Activated CD4-positive, alpha-beta T cell treated with anti-CD3 and anti-CD28 coated beads for 36 hours (primary cell): Measurements from ENCODE around the gene TNFRSF14. TPM values are rescaled to one million over a fixed set of nuclear protein-coding genes. Genes with fewer than 3 reads are reported as not detected.

Experiments used
- ATAC-seq: fragments of 200-7000 bp; cut with Tn5 transposase; one replicate; pipeline ENCODE4 v1.10.0; 2021; ENCODE audit warnings: mild to moderate bottlenecking, moderate library complexity
- CTCF ChIA-PET: fragments of 350-600 bp; sonication (Branson Sonifier 250); formaldehyde crosslinking; loops from one replicate; lab custom pipeline; 2021; ENCODE audit warnings: antibody characterized with exemption; lab: Charles Lee
- POLR2A ChIA-PET: fragments of 350-600 bp; sonication (Branson Sonifier 250); formaldehyde crosslinking; loops from one replicate; lab custom pipeline; 2021; ENCODE audit warnings: antibody characterized with exemption, inconsistent platforms; lab: Charles Lee
- DNase-seq: peaks from one replicate; pipeline ENCODE4 v3.0.0-alpha.2; 2020
- H3K27ac Mint-ChIP-seq: one replicate; pipeline ENCODE4 v1.8.0; 2021; ENCODE audit warnings: mixed read lengths
- H3K27me3 Mint-ChIP-seq: one replicate; pipeline ENCODE4 v1.8.0; 2021; ENCODE audit warnings: mixed read lengths
- H3K36me3 Mint-ChIP-seq: one replicate; pipeline ENCODE4 v1.8.0; 2021; ENCODE audit warnings: low read depth, mixed read lengths
- H3K4me1 Mint-ChIP-seq: one replicate; pipeline ENCODE4 v1.8.0; 2021; ENCODE audit warnings: mixed read lengths
- H3K4me3 Mint-ChIP-seq: one replicate; pipeline ENCODE4 v1.8.0; 2021; ENCODE audit warnings: mild to moderate bottlenecking, moderate library complexity, mixed read lengths
- H3K9me3 Mint-ChIP-seq: one replicate; pipeline ENCODE4 v1.8.0; 2021; ENCODE audit warnings: low read depth, mixed read lengths
- intact Hi-C, 2 experiments: fragments of 100-400 bp; cut with DNase I in 1 of 2; cut with micrococcal nuclease in 1 of 2; formaldehyde crosslinking; loops; one replicate each; pipeline versions ENCODE4 v1.14.2 to v1.15.1; 2022 to 2024; cut with DNase I, micrococcal nuclease
- total RNA-seq, 2 experiments: library from RNA; stranded (reverse); gene quantifications; one replicate each; pipeline ENCODE4 v1.2.3, GENCODE V29; 2021

TNFRSF14 gene
- total RNA-seq, 2 experiments from 2014 or later = 135 to 145 TPM

- no peak for ATAC-seq
- Mint-ChIP-seq H3K4me1 (peaks cover 3% of the 10 kb centered on the region), H3K27me3 (no peaks in the 10 kb centered on the region), H3K9me3 (peaks cover 4% of the 10 kb centered on the region), H3K4me3 (no peak overlapping the region), H3K36me3 (no peaks in the 10 kb centered on the region), H3K27ac (no peak overlapping the region)
- intact Hi-C loops = no loop called here
- CTCF ChIA-PET = no interaction called here
- peak; percentile 3 for DNase-seq
- POLR2A ChIA-PET = no interaction called here
Measured at GRCh38 chr1:2595812-2596529, 39.8 kb downstream of the TNFRSF14 start.

- intact Hi-C loops = no loop called here
- peaks cover 4% of the 10 kb centered on the region for H3K9me3 Mint-ChIP-seq
- DNase-seq (peak; percentile 3), ATAC-seq (no peak)
- no peak overlapping the region for H3K27ac Mint-ChIP-seq
- POLR2A ChIA-PET = no interaction called here
- peaks cover 3% of the 10 kb centered on the region for H3K4me1 Mint-ChIP-seq
- H3K27me3 Mint-ChIP-seq = no peaks in the 10 kb centered on the region
- CTCF ChIA-PET = no interaction called here
- no peak overlapping the region for H3K4me3 Mint-ChIP-seq
- H3K36me3 Mint-ChIP-seq = no peaks in the 10 kb centered on the region
Measured at GRCh38 chr1:2596530-2597333, 40.6 kb downstream of the TNFRSF14 start.

DNA sequence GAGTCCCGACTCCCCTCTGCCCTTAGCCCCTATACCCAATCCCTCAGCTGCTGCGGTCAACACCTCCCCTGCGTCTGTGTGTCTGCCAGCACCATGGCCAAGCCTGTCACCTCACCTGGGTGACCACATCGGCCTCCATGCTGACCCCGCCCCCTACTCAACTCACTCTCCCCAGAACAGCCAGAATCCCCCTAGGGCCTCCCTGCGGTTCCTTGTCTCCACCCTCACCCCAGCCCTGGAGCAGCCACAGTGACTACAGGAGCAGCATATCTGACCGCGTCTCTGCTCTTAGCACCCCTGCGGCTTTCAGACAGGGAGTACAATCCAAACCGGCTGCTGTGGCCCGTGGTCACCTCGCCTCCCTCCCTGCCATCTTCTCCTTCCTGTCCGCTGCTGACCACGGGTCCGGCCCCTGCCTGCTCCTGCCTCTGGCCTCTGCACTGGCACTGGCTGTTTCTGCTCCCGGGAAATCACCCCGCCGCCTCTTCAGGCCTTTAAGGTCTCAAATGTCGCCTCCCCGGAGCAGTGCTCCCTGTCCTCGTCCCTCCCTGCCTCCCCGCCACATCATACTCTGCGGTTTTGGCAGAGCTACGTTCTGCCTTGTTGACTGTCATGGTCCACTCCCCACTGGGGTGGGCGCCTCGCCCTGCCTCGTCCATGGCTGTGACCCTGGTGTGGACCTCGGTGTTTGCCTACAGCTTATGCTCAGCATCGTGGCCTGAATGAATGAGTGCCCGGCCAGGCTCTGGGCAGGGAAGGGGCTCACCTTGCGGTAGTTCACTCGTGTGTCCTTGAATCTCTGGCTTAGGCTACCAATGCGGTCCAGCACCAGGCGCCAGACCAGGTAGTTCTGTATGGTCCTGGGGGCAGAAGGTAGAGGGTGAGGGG is 41.5 kb downstream of the TNFRSF14 start:
- DNase-seq = peak; percentile 5
- H3K4me3 Mint-ChIP-seq = no peak overlapping the region
- intact Hi-C loops = no loop called here
- peaks cover 4% of the 10 kb centered on the region for H3K9me3 Mint-ChIP-seq
- H3K36me3 Mint-ChIP-seq = no peaks in the 10 kb centered on the region
- no peak overlapping the region for H3K27ac Mint-ChIP-seq
- ChIA-PET CTCF (no interaction called here), POLR2A (no interaction called here)
- H3K27me3 Mint-ChIP-seq = no peaks in the 10 kb centered on the region
- H3K4me1 Mint-ChIP-seq = peaks cover 2% of the 10 kb centered on the region
- no peak for ATAC-seq

- H3K27me3 Mint-ChIP-seq = no peaks in the 10 kb centered on the region
- no peak overlapping the region for H3K4me3 Mint-ChIP-seq
- H3K9me3 Mint-ChIP-seq = peaks cover 4% of the 10 kb centered on the region
- ATAC-seq (no peak), DNase-seq (peak; percentile 3)
- no peak overlapping the region for H3K27ac Mint-ChIP-seq
- ChIA-PET CTCF (no interaction called here), POLR2A (no interaction called here)
- no peaks in the 10 kb centered on the region for H3K4me1 Mint-ChIP-seq
- intact Hi-C loops = no loop called here
- H3K36me3 Mint-ChIP-seq = no peaks in the 10 kb centered on the region
Measured at GRCh38 chr1:2598329-2598931, 42.3 kb downstream of the TNFRSF14 start.

GRCh38 chr1:2601721-2602303 is 45.6 kb downstream of the TNFRSF14 start:
- H3K9me3 Mint-ChIP-seq = peaks cover 4% of the 10 kb centered on the region
- H3K36me3 Mint-ChIP-seq = no peaks in the 10 kb centered on the region
- no peak overlapping the region for H3K4me3 Mint-ChIP-seq
- DNase-seq (peak; percentile 3), ATAC-seq (no peak)
- no peaks in the 10 kb centered on the region for H3K27me3 Mint-ChIP-seq
- no peaks in the 10 kb centered on the region for H3K4me1 Mint-ChIP-seq
- intact Hi-C loops = no loop called here
- CTCF ChIA-PET = interaction anchor here (0.7 kb wide), 1 partner anchor 37 kb away, joined by 3 read pairs; no protein-coding TSS in a partner anchor
- POLR2A ChIA-PET = no interaction called here
- H3K27ac Mint-ChIP-seq = no peak overlapping the region

DNA sequence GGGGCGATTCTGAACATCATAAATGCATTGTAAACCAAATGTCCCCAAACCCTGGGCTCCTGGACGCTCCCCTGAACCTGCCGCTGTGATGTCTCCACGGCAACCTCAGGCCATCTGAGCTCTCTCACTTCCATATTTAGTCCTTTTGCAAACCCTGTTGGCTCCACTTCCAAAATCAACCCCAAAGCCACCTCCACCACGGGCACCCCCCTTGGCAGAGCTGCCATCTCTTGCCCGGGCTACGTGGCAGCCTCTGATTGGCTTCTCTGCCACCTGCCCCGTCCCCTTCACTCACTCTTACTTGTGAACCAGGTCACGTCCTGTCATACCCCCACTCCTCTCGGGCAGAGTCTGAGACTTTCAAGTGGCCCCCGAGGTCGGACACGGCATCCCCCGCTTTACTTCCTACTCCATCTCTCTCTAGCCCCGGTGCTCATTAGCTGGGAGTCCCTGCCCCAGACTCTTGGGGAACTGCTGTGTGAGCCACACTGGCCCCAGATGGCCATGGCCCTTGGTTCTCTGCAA is 46.2 kb downstream of the TNFRSF14 start:
- Mint-ChIP-seq H3K27ac (no peak overlapping the region), H3K9me3 (peaks cover 4% of the 10 kb centered on the region), H3K4me3 (no peak overlapping the region), H3K36me3 (no peaks in the 10 kb centered on the region), H3K27me3 (no peaks in the 10 kb centered on the region), H3K4me1 (no peaks in the 10 kb centered on the region)
- ChIA-PET CTCF (no interaction called here), POLR2A (no interaction called here)
- DNase-seq (no peak), ATAC-seq (no peak)
- intact Hi-C loops = no loop called here

- CTCF ChIA-PET = no interaction called here
- Mint-ChIP-seq H3K9me3 (peaks cover 4% of the 10 kb centered on the region), H3K36me3 (no peaks in the 10 kb centered on the region), H3K27me3 (no peaks in the 10 kb centered on the region), H3K4me3 (no peak overlapping the region), H3K27ac (no peak overlapping the region), H3K4me1 (no peaks in the 10 kb centered on the region)
- ATAC-seq = no peak
- intact Hi-C loops = no loop called here
- DNase-seq = peak; percentile 2
- POLR2A ChIA-PET = no interaction called here
Measured at GRCh38 chr1:2602866-2603520, 46.8 kb downstream of the TNFRSF14 start.

GRCh38 chr1:2603521-2604155 is 47.5 kb downstream of the TNFRSF14 start:
- Mint-ChIP-seq H3K27ac (no peak overlapping the region), H3K27me3 (no peaks in the 10 kb centered on the region), H3K4me1 (no peaks in the 10 kb centered on the region), H3K9me3 (peaks cover 1% of the 10 kb centered on the region), H3K4me3 (no peak overlapping the region), H3K36me3 (no peaks in the 10 kb centered on the region)
- POLR2A ChIA-PET = no interaction called here
- CTCF ChIA-PET = no interaction called here
- ATAC-seq = no peak
- intact Hi-C loops = no loop called here
- no peak for DNase-seq

- POLR2A ChIA-PET = no interaction called here
- intact Hi-C loops = no loop called here
- CTCF ChIA-PET = interaction anchor here (0.6 kb wide), 1 partner anchor 495 kb away, joined by 3 read pairs; no protein-coding TSS in a partner anchor
Measured at GRCh38 chr1:2604156-2604843, 48.1 kb downstream of the TNFRSF14 start.

More at GRCh38 chr1:2604156-2604843, 48.1 kb downstream of the TNFRSF14 start:
- H3K27me3 Mint-ChIP-seq = no peaks in the 10 kb centered on the region
- H3K4me1 Mint-ChIP-seq = no peaks in the 10 kb centered on the region
- H3K27ac Mint-ChIP-seq = no peak overlapping the region
- H3K36me3 Mint-ChIP-seq = no peaks in the 10 kb centered on the region
- no peak overlapping the region for H3K4me3 Mint-ChIP-seq
- DNase-seq (peak; percentile 2), ATAC-seq (no peak)
- no peaks in the 10 kb centered on the region for H3K9me3 Mint-ChIP-seq
